GM06990 (cell line): ENCODE measurements around the gene CNTRL.

Experiments
- DNase-seq: peaks from one replicate; pipeline ENCODE4 v3.0.0-alpha.2; 2011; ENCODE audit not compliant: insufficient read length; ENCODE audit errors: extremely low read depth
- H3K27me3 ChIP-seq: replicated peaks from 2 replicates; pipeline ENCODE4 v1.6.0; 2011; ENCODE audit warnings: low read length; ENCODE audit not compliant: control insufficient read depth, insufficient read depth
- H3K36me3 ChIP-seq: 2 replicates; pipeline ENCODE4 v1.5.1; 2011; ENCODE audit warnings: low read length; ENCODE audit not compliant: control insufficient read depth, insufficient read depth
- H3K4me3 ChIP-seq: replicated peaks from 2 replicates; pipeline ENCODE4 v1.5.1; 2011; ENCODE audit warnings: low read depth, mild to moderate bottlenecking, control low read depth, low read length
- TF ChIP-seq, protein P1 (sequence below): IDR thresholded peaks from 2 replicates; pipeline ENCODE4 v1.5.1; 2011; ENCODE audit warnings: low read length, control low read depth, mild to moderate bottlenecking, inconsistent platforms; ENCODE audit not compliant: insufficient read depth, poor library complexity, severe bottlenecking

The CNTRL gene

DNA sequence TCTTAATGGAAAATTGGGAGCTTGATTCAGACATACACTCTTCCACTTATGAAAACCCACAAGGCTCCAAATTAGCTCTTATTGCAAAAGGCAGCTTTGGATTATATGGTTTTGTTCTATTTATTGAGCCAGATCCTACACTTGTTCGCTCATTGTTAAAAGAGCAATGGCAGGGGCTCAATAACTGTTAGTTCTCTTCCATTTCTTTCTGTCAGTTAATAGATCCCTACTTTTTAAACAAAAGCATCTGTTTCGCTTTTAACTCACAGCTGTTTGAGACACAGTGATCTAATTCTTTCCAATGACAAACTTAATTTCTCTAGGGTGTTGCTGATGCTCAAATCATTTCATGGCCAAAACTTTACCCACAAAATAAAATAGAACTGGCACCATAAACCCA, 36.4 kb upstream of the CNTRL start:
- TF ChIP-seq, protein P1, sequence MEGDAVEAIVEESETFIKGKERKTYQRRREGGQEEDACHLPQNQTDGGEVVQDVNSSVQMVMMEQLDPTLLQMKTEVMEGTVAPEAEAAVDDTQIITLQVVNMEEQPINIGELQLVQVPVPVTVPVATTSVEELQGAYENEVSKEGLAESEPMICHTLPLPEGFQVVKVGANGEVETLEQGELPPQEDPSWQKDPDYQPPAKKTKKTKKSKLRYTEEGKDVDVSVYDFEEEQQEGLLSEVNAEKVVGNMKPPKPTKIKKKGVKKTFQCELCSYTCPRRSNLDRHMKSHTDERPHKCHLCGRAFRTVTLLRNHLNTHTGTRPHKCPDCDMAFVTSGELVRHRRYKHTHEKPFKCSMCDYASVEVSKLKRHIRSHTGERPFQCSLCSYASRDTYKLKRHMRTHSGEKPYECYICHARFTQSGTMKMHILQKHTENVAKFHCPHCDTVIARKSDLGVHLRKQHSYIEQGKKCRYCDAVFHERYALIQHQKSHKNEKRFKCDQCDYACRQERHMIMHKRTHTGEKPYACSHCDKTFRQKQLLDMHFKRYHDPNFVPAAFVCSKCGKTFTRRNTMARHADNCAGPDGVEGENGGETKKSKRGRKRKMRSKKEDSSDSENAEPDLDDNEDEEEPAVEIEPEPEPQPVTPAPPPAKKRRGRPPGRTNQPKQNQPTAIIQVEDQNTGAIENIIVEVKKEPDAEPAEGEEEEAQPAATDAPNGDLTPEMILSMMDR = no peak
- Histone ChIP-seq H3K4me3 (no peak overlapping the region), H3K27me3 (no peaks in the 10 kb centered on the region), H3K36me3 (no peaks in the 10 kb centered on the region)
- no peak for DNase-seq

GRCh38 chr9:121038804-121039203, 36.0 kb upstream of the CNTRL start:
- Histone ChIP-seq H3K4me3 (no peak overlapping the region), H3K36me3 (no peaks in the 10 kb centered on the region), H3K27me3 (no peaks in the 10 kb centered on the region)
- no peak for DNase-seq
- TF ChIP-seq, protein P1 = no peak

GRCh38 chr9:121048175-121048574, 26.6 kb upstream of the CNTRL start:
- Histone ChIP-seq H3K4me3 (no peak overlapping the region), H3K36me3 (no peaks in the 10 kb centered on the region), H3K27me3 (no peaks in the 10 kb centered on the region)
- no peak for DNase-seq
- TF ChIP-seq, protein P1 = no peak

GRCh38 chr9:121048618-121049017, 26.1 kb upstream of the CNTRL start:
- no peak overlapping the region for H3K4me3 ChIP-seq
- no peaks in the 10 kb centered on the region for H3K27me3 ChIP-seq
- TF ChIP-seq, protein P1 = no peak
- no peaks in the 10 kb centered on the region for H3K36me3 ChIP-seq
- no peak for DNase-seq

- H3K4me3 ChIP-seq = no peak within 1 kb of the TSS
- DNase-seq = no peak
- H3K27me3 ChIP-seq = no peaks in the 10 kb centered on the region
- H3K36me3 ChIP-seq = no peaks in the 10 kb centered on the region
- TF ChIP-seq, protein P1 = no peak
Measured at GRCh38 chr9:121050128-121050988, 24.4 kb upstream of the CNTRL start, which contains the start of gene C5. Gene C5, minus strand, starts transcription at chr9:121050275. Its CDS starts 29 bp downstream, at chr9:121050246.

DNA sequence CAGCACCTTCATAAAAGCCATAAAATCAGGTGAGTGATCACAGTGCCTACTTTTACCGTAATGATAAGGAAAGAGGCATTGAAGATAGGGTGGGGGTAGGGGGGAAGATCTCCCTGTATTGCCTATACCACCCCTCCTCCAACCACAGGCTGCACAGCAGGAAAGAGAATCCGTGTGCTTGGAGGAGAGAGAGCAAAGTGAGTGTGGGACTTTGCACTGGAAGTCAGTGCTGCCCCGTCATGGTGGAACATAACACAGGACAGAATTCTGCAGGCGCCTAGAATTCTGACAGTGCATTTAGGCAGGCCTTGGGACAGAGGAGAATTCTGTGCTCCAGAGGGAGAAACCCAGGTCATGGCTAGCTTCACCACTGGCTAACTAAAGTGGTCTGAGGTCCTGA, 21.2 kb upstream of the CNTRL start:
- no peak for DNase-seq
- H3K27me3 ChIP-seq = no peaks in the 10 kb centered on the region
- TF ChIP-seq, protein P1 = no peak
- no peaks in the 10 kb centered on the region for H3K36me3 ChIP-seq
- H3K4me3 ChIP-seq = no peak overlapping the region
